Calu3 (cell line): ENCODE measurements around the gene DCDC2C. TPM values are rescaled to one million over a fixed set of nuclear protein-coding genes. Genes with fewer than 3 reads are reported as not detected.

Experiments
- BruUV-seq: library from RNA; stranded (reverse); fragments of 400-500 nt; replicated peaks from 2 replicates; lab custom pipeline; 2021; lab: Mats Ljungman, UMichigan
- CTCF ChIA-PET: fragments of 300-600 bp; sonication (Branson Sonifier 250); formaldehyde crosslinking; loops from one replicate; lab custom pipeline; 2022; ENCODE audit warnings: antibody characterized with exemption; lab: Charles Lee
- DNase-seq: peaks from one replicate; pipeline ENCODE4 v3.0.0; 2022
- H3K27ac Mint-ChIP-seq: one replicate; pipeline ENCODE4 v1.8.0; 2022; ENCODE audit warnings: mixed read lengths; ENCODE audit not compliant: unreplicated experiment
- H3K27me3 Mint-ChIP-seq: one replicate; pipeline ENCODE4 v1.8.0; 2022; ENCODE audit warnings: mixed read lengths; ENCODE audit not compliant: unreplicated experiment
- H3K36me3 Mint-ChIP-seq: one replicate; pipeline ENCODE4 v1.8.0; 2022; ENCODE audit warnings: mild to moderate bottlenecking, moderate library complexity, mixed read lengths; ENCODE audit not compliant: insufficient read depth, unreplicated experiment
- H3K4me1 Mint-ChIP-seq: one replicate; pipeline ENCODE4 v1.8.0; 2022; ENCODE audit warnings: mild to moderate bottlenecking, low read depth, mixed read lengths; ENCODE audit not compliant: unreplicated experiment
- H3K4me3 Mint-ChIP-seq: one replicate; pipeline ENCODE4 v1.8.0; 2022; ENCODE audit warnings: mild to moderate bottlenecking, low read depth, moderate library complexity, mixed read lengths; ENCODE audit not compliant: unreplicated experiment
- H3K9me3 Mint-ChIP-seq: one replicate; pipeline ENCODE4 v1.8.0; 2022; ENCODE audit warnings: low read depth, mixed read lengths; ENCODE audit not compliant: unreplicated experiment
- CTCF ChIP-seq: fragments of 200-600 bp; IDR thresholded peaks from one replicate; pipeline ENCODE4 v1.8.0; 2022; ENCODE audit warnings: antibody characterized with exemption; ENCODE audit not compliant: unreplicated experiment
- intact Hi-C: fragments of 100-400 bp; cut with micrococcal nuclease; formaldehyde crosslinking; loops from one replicate; pipeline ENCODE4 v1.10.0; 2022; ENCODE audit not compliant: unreplicated experiment
- total RNA-seq: library from RNA; stranded (reverse); gene quantifications from 2 replicates; pipeline ENCODE4 v1.2.3, GENCODE V29; 2022

The DCDC2C gene
- total RNA-seq, 1 experiment from 2014 or later = not detected

GRCh38 chr2:3793249-3793648, 89.9 kb downstream of the DCDC2C start:
- CTCF ChIA-PET = no interaction called here

GRCh38 chr2:3801506-3801905, 98.1 kb downstream of the DCDC2C start:
- Mint-ChIP-seq H3K27ac (no peak overlapping the region), H3K4me1 (no peaks in the 10 kb centered on the region), H3K27me3 (peaks cover 9% of the 10 kb centered on the region), H3K4me3 (no peak overlapping the region), H3K9me3 (peaks cover 6% of the 10 kb centered on the region), H3K36me3 (no peaks in the 10 kb centered on the region)
- no TSS peak for BruUV-seq
- no peak for DNase-seq
- no peak for TF ChIP-seq CTCF
- CTCF ChIA-PET = no interaction called here
- intact Hi-C loops = no loop called here

More at GRCh38 chr2:3793249-3793648, 89.9 kb downstream of the DCDC2C start:
- TF ChIP-seq CTCF = no peak
- BruUV-seq = no TSS peak
- H3K9me3 Mint-ChIP-seq = peaks cover 3% of the 10 kb centered on the region
- no peak for DNase-seq
- no peaks in the 10 kb centered on the region for H3K4me1 Mint-ChIP-seq
- intact Hi-C loops = no loop called here
- no peaks in the 10 kb centered on the region for H3K36me3 Mint-ChIP-seq
- H3K4me3 Mint-ChIP-seq = no peak overlapping the region
- no peak overlapping the region for H3K27ac Mint-ChIP-seq
- H3K27me3 Mint-ChIP-seq = no peaks in the 10 kb centered on the region

GRCh38 chr2:3805201-3805939, 102.0 kb downstream of the DCDC2C start:
- no TSS peak for BruUV-seq
- CTCF ChIA-PET = interaction anchor here (1.0 to 1.5 kb wide), 4 partner anchors 25 to 113 kb away, joined by 4 to 11 read pairs (median 5); no protein-coding TSS in a partner anchor
- Mint-ChIP-seq H3K36me3 (no peaks in the 10 kb centered on the region), H3K27me3 (peaks cover 9% of the 10 kb centered on the region), H3K27ac (no peak overlapping the region), H3K4me1 (no peaks in the 10 kb centered on the region), H3K4me3 (no peak overlapping the region), H3K9me3 (peaks cover 4% of the 10 kb centered on the region)
- peak; percentile 67 for DNase-seq
- intact Hi-C loops = loop anchor here (2.0 kb wide), 1 partner anchor 77 kb away; no protein-coding TSS in a partner anchor
- no peak for TF ChIP-seq CTCF

GRCh38 chr2:3806168-3806567, 102.8 kb downstream of the DCDC2C start:
- CTCF ChIA-PET = interaction anchor here (0.7 kb wide), 1 partner anchor 1999 kb away, joined by 3 read pairs; no protein-coding TSS in a partner anchor
- no peaks in the 10 kb centered on the region for H3K4me1 Mint-ChIP-seq
- BruUV-seq = no TSS peak
- intact Hi-C loops = no loop called here
- no peak for DNase-seq
- TF ChIP-seq CTCF = no peak
- peaks cover 4% of the 10 kb centered on the region for H3K9me3 Mint-ChIP-seq
- no peak overlapping the region for H3K27ac Mint-ChIP-seq
- peaks cover 9% of the 10 kb centered on the region for H3K27me3 Mint-ChIP-seq
- no peak overlapping the region for H3K4me3 Mint-ChIP-seq
- no peaks in the 10 kb centered on the region for H3K36me3 Mint-ChIP-seq
